Left cardiac atrium (tissue), 4 donors: ENCODE measurements around the gene COG8. TPM values are rescaled to one million over a fixed set of nuclear protein-coding genes. Genes with fewer than 3 reads are reported as not detected.
"Not testable (repeated sequence)": the region's sequence is repeated elsewhere in the genome, so short reads cannot be mapped to it uniquely, and the experiment has no call there.

ENCODE experiments used
- ATAC-seq, 2 donors: fragments of 200-7000 bp; cut with Tn5 transposase; one replicate each; pipeline ENCODE4 v1.9.1; 2020; ENCODE audit warnings: mild to moderate bottlenecking in 2 of 2, moderate library complexity in 2 of 2
- DNase-seq: peaks from one replicate; pipeline ENCODE4 v3.0.0-alpha.2; 2020
- intact Hi-C, 2 donors: fragments of 100-400 bp; cut with DNase I; formaldehyde crosslinking; loops; one replicate each; pipeline versions ENCODE4 v1.14.1 to v1.15.1; 2022 to 2023
- total RNA-seq, 2 donors: library from RNA; stranded (reverse); fragmentation: NEBNext Ultra II Directional; extraction: Animal tissue kit (Norgen Biotek cat#: 25700); gene quantifications; one replicate each; pipeline ENCODE4 v1.2.1, GENCODE V29; 2021
- donor health status: DM: no; HTN: yes; CAD: no.
- donor health status: DM: no; HTN: yes; CAD: no; lungs with severe emphysema.
- donor health status: DM: yes; HTN: yes; CAD: no.
- donor health status: Dilated cardiomyopathy.

The COG8 gene
- total RNA-seq, 2 donors from 2014 or later = 20.5 to 21.9 TPM

- intact Hi-C loops = no loop called here
- DNase-seq = no peak
- ATAC-seq = no peak
Observed at GRCh38 chr16:69301861-69302260, 37.5 kb downstream of the COG8 start.

- DNase-seq = no peak
- ATAC-seq = no peak
- intact Hi-C loops = no loop called here
Observed at GRCh38 chr16:69301187-69301586, 38.2 kb downstream of the COG8 start.

- DNase-seq (no peak), ATAC-seq (no peak)
- intact Hi-C loops = no loop called here
Observed at GRCh38 chr16:69298261-69298660, 41.1 kb downstream of the COG8 start.

- DNase-seq, ATAC-seq, intact Hi-C loops: not testable (repeated sequence)
Observed at GRCh38 chr16:69296771-69297170, 42.6 kb downstream of the COG8 start.

GRCh38 chr16:69294051-69294450 lies 45.3 kb downstream of the COG8 start:
- no peak for ATAC-seq
- intact Hi-C loops = no loop called here

GRCh38 chr16:69293401-69293800 lies 46.0 kb downstream of the COG8 start:
- DNase-seq (no peak), ATAC-seq (no peak)
- intact Hi-C loops = no loop called here

More at GRCh38 chr16:69294051-69294450, 45.3 kb downstream of the COG8 start:
- DNase-seq = no peak

GRCh38 chr16:69291657-69292056 lies 47.7 kb downstream of the COG8 start:
- intact Hi-C loops, DNase-seq, ATAC-seq: not testable (repeated sequence)

GRCh38 chr16:69286941-69287713 lies 52.2 kb downstream of the COG8 start:
- ATAC-seq (peak; percentile 68 to 78), DNase-seq (peak; percentile 74)
- intact Hi-C loops = loop anchor here in 1 of 2 donors (1.0 to 10.0 kb wide), 2 partner anchors 92 to 137 kb away; no protein-coding TSS in a partner anchor

GRCh38 chr16:69285240-69285639 lies 54.1 kb downstream of the COG8 start:
- DNase-seq (no peak), ATAC-seq (no peak)
- intact Hi-C loops = loop anchor here in 1 of 2 donors (10.0 kb wide), 1 partner anchor 90 kb away; no protein-coding TSS in a partner anchor

GRCh38 chr16:69283851-69284250 lies 55.5 kb downstream of the COG8 start:
- intact Hi-C loops = loop anchor here (5.0 to 10.0 kb wide), 2 partner anchors 89 to 132 kb away; no protein-coding TSS in a partner anchor
- ATAC-seq (no peak), DNase-seq (no peak)

GRCh38 chr16:69277413-69277812 lies 62.0 kb downstream of the COG8 start:
- no peak for ATAC-seq
- intact Hi-C loops = no loop called here
- no peak for DNase-seq

Other genes starting within 250 kb of the COG8 start
- gene HAS3, start 233.9 kb downstream of the COG8 start, total RNA-seq = under 1 TPM; 0.44 TPM
- 10 to 100 TPM; 52.9 to 56.7 TPM for gene CHTF8, start 207.0 kb downstream of the COG8 start, total RNA-seq
- 10 to 100 TPM; 26.6 to 32.9 TPM for gene UTP4, start 206.9 kb downstream of the COG8 start, total RNA-seq
- 10 to 100 TPM; 22.7 to 27.8 TPM for gene SNTB2, start 152.4 kb downstream of the COG8 start, total RNA-seq
- gene VPS4A, start 28.2 kb downstream of the COG8 start, total RNA-seq = 10 to 100 TPM; 22.4 to 30.0 TPM
- gene PDF, start 9.0 kb downstream of the COG8 start, total RNA-seq = 1 to 10 TPM; 6.2 to 9.4 TPM
- 10 to 100 TPM in 1 of 2 donors, 1 to 10 TPM in 1; 9.1 to 20.8 TPM for gene NIP7, start 208 bp upstream of the COG8 start, total RNA-seq
- gene TMED6, start 12.2 kb upstream of the COG8 start, total RNA-seq = under 1 TPM in 1 of 2 donors, not detected in 1; 0.37 TPM
- 10 to 100 TPM; 22.6 to 26.6 TPM for gene TERF2, start 46.4 kb upstream of the COG8 start, total RNA-seq
- gene CYB5B, start 85.1 kb upstream of the COG8 start, total RNA-seq = 10 to 100 TPM; 60.8 to 62.0 TPM
- gene NFAT5, start 226.4 kb upstream of the COG8 start, total RNA-seq = 10 to 100 TPM; 19.7 to 23.6 TPM